T follicular helper cell (primary cell): Measurements from ENCODE around the gene SLC25A21.
"Not testable (repeated sequence)": the region's sequence is repeated elsewhere in the genome, so short reads cannot be mapped to it uniquely, and the experiment has no call there.

ENCODE experiments used
- DNase-seq: peaks from one replicate; pipeline ENCODE4 v3.0.0-alpha.2; 2020; ENCODE audit warnings: low read depth

SLC25A21 gene

GRCh38 chr14:36863271-36863670 is 309.1 kb downstream of the SLC25A21 start:
- DNase-seq = no peak

- not testable (repeated sequence) for DNase-seq
These were observed 310.2 kb downstream of the SLC25A21 start for GRCh38 chr14:36862237-36862636.

- DNase-seq = no peak
These were observed 311.6 kb downstream of the SLC25A21 start for GRCh38 chr14:36860831-36861230.

- no peak for DNase-seq
These were observed 313.3 kb downstream of the SLC25A21 start for GRCh38 chr14:36859119-36859518.

GRCh38 chr14:36857842-36858445 is 314.5 kb downstream of the SLC25A21 start:
- DNase-seq = no peak

- DNase-seq = no peak
These were observed 315.3 kb downstream of the SLC25A21 start for GRCh38 chr14:36857136-36857535.

- no peak for DNase-seq
These were observed 316.1 kb downstream of the SLC25A21 start for GRCh38 chr14:36856095-36856878.

GRCh38 chr14:36855396-36855795 is 317.0 kb downstream of the SLC25A21 start:
- no peak for DNase-seq

GRCh38 chr14:36852981-36853691 is 319.3 kb downstream of the SLC25A21 start:
- DNase-seq = no peak

- no peak for DNase-seq
These were observed 324.2 kb downstream of the SLC25A21 start for GRCh38 chr14:36848213-36848612.

GRCh38 chr14:36847366-36847765 is 325.0 kb downstream of the SLC25A21 start:
- DNase-seq = no peak

- no peak for DNase-seq
These were observed 326.9 kb downstream of the SLC25A21 start for GRCh38 chr14:36845356-36846012.

GRCh38 chr14:36844443-36845195 is 327.8 kb downstream of the SLC25A21 start:
- DNase-seq = no peak

- no peak for DNase-seq
These were observed 329.0 kb downstream of the SLC25A21 start for GRCh38 chr14:36843410-36843809.

GRCh38 chr14:36835128-36835527 is 337.3 kb downstream of the SLC25A21 start:
- no peak for DNase-seq

- DNase-seq = no peak
These were observed 338.1 kb downstream of the SLC25A21 start for GRCh38 chr14:36834293-36834692.

GRCh38 chr14:36829547-36829946 is 342.9 kb downstream of the SLC25A21 start:
- no peak for DNase-seq

GRCh38 chr14:36827861-36828260 is 344.5 kb downstream of the SLC25A21 start:
- DNase-seq = no peak

- no peak for DNase-seq
These were observed 345.8 kb downstream of the SLC25A21 start for GRCh38 chr14:36826614-36827013.

- no peak for DNase-seq
These were observed 347.6 kb downstream of the SLC25A21 start for GRCh38 chr14:36824854-36825253.

GRCh38 chr14:36823651-36824050 is 348.8 kb downstream of the SLC25A21 start:
- DNase-seq = no peak

GRCh38 chr14:36822685-36823084 is 349.7 kb downstream of the SLC25A21 start:
- no peak for DNase-seq
